GM06990 (cell line): ENCODE results near the gene PLA2G15.

Experiments used
- DNase-seq: peaks from one replicate; pipeline ENCODE4 v3.0.0-alpha.2; 2011; ENCODE audit not compliant: insufficient read length; ENCODE audit errors: extremely low read depth
- H3K27me3 ChIP-seq: replicated peaks from 2 replicates; pipeline ENCODE4 v1.6.0; 2011; ENCODE audit warnings: low read length; ENCODE audit not compliant: control insufficient read depth, insufficient read depth
- H3K36me3 ChIP-seq: 2 replicates; pipeline ENCODE4 v1.5.1; 2011; ENCODE audit warnings: low read length; ENCODE audit not compliant: control insufficient read depth, insufficient read depth
- H3K4me3 ChIP-seq: replicated peaks from 2 replicates; pipeline ENCODE4 v1.5.1; 2011; ENCODE audit warnings: low read depth, mild to moderate bottlenecking, control low read depth, low read length
- TF ChIP-seq, protein P1 (sequence below): IDR thresholded peaks from 2 replicates; pipeline ENCODE4 v1.5.1; 2011; ENCODE audit warnings: low read length, control low read depth, mild to moderate bottlenecking, inconsistent platforms; ENCODE audit not compliant: insufficient read depth, poor library complexity, severe bottlenecking

Gene PLA2G15

GRCh38 chr16:68244481-68244902 lies 681 bp upstream of the PLA2G15 start:
- no peaks in the 10 kb centered on the region; the same call in none of the 2 replicates for H3K36me3 ChIP-seq
- DNase-seq: no peak
- peak overlapping the region; percentile 93 for H3K4me3 ChIP-seq
- TF ChIP-seq, protein P1, sequence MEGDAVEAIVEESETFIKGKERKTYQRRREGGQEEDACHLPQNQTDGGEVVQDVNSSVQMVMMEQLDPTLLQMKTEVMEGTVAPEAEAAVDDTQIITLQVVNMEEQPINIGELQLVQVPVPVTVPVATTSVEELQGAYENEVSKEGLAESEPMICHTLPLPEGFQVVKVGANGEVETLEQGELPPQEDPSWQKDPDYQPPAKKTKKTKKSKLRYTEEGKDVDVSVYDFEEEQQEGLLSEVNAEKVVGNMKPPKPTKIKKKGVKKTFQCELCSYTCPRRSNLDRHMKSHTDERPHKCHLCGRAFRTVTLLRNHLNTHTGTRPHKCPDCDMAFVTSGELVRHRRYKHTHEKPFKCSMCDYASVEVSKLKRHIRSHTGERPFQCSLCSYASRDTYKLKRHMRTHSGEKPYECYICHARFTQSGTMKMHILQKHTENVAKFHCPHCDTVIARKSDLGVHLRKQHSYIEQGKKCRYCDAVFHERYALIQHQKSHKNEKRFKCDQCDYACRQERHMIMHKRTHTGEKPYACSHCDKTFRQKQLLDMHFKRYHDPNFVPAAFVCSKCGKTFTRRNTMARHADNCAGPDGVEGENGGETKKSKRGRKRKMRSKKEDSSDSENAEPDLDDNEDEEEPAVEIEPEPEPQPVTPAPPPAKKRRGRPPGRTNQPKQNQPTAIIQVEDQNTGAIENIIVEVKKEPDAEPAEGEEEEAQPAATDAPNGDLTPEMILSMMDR: no peak
- no peaks in the 10 kb centered on the region for H3K27me3 ChIP-seq

GRCh38 chr16:68246121-68246520 lies 948 bp downstream of the PLA2G15 start:
- Histone ChIP-seq H3K4me3 (peak overlapping the region; percentile 93), H3K27me3 (no peaks in the 10 kb centered on the region), H3K36me3 (no peaks in the 10 kb centered on the region; the same call in none of the 2 replicates)
- TF ChIP-seq, protein P1: no peak
- DNase-seq: no peak

DNA sequence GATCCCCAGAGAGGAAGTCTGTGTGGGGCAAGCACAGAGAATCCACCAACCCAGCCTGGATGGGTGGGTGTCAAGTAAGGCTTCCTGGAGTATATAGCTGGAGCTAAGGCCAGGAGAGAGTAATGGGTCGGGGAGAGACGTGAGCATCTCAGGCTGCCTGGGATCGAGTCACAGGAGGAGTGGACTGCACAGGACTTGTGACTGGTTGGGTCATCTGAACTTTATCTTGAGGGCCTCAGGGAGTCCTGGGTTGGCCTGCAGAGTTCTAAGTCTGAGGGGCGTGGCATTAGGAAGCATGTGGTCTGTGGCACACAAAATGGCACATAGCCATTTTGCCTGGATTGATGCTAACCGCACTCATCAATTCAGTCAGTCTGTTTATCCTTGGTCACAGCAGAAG lies 1.5 kb downstream of the PLA2G15 start:
- TF ChIP-seq, protein P1: no peak
- Histone ChIP-seq H3K4me3 (no peak overlapping the region), H3K36me3 (no peaks in the 10 kb centered on the region; the same call in none of the 2 replicates), H3K27me3 (no peaks in the 10 kb centered on the region)
- no peak for DNase-seq

DNA sequence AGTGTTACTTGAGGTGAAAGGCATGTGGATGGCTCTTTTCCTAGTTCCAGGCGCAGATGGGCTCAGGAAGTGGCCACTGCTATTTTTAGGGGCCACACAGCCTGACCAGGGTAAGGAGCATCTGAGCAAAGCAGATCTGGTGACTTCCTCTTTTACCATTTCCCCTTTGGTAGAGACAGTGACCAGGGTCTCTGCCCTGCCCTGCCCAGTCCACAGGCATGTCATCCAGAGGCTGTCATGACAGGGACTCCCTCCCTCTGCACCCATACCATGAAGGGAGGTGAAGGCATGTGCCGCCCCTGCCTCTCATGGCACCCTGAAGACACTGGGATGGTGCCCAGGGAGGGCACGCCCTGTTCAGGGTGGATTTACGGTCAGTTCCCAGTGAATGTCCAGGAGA lies 2.2 kb downstream of the PLA2G15 start:
- TF ChIP-seq, protein P1: no peak
- no peak for DNase-seq
- no peaks in the 10 kb centered on the region for H3K27me3 ChIP-seq
- H3K4me3 ChIP-seq: no peak overlapping the region
- H3K36me3 ChIP-seq: no peaks in the 10 kb centered on the region; the same call in none of the 2 replicates

DNA sequence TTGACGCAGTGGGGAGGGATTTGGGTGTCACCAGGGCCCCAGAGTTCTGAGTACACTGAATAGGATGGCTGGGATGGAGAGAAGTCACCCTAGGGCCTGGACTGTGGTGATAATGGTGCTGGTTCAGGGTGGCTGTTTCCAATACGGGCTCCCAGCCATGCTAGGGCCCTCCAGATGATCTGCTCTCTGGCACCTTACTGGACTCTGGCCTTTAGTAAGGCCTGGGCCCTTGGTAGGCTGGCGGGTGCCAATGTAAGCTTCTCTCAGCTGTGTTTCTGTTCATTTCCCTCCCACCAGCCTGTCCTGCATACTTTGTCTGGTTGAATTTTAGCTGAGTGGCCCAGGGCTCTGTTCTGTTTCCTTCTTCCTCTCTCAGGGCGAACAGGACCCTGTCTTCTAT lies 2.8 kb downstream of the PLA2G15 start:
- H3K36me3 ChIP-seq: no peaks in the 10 kb centered on the region; the same call in none of the 2 replicates
- no peak overlapping the region for H3K4me3 ChIP-seq
- no peak for DNase-seq
- H3K27me3 ChIP-seq: no peaks in the 10 kb centered on the region
- TF ChIP-seq, protein P1: no peak

GRCh38 chr16:68249371-68249770 lies 4.2 kb downstream of the PLA2G15 start:
- H3K36me3 ChIP-seq: peaks cover 2% of the 10 kb centered on the region
- H3K27me3 ChIP-seq: no peaks in the 10 kb centered on the region
- TF ChIP-seq, protein P1: no peak

More at GRCh38 chr16:68249371-68249770, 4.2 kb downstream of the PLA2G15 start:
- H3K4me3 ChIP-seq: no peak overlapping the region
- no peak for DNase-seq
